ENCODE results near the gene ADPRH.

DNA sequence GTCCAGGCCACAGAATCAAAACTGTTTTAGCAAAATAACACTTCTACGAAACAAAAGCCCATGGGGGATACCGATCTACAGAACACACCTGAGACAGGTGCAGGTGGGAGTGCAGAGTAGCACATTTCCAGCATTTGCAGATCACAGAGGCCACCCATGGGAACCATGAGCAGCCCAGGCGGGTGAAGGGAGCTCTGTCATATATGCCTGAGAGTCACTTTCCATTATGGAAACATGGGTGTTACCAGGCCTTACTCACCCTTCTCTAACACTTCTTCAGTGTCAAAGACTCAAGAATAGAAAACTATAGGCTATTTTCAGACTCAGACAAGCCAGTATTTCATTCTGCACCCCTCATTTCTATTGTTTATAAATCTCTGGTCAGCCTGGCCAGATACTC is 21.9 kb downstream of the ADPRH start:
- TF ChIP-seq, protein P1, sequence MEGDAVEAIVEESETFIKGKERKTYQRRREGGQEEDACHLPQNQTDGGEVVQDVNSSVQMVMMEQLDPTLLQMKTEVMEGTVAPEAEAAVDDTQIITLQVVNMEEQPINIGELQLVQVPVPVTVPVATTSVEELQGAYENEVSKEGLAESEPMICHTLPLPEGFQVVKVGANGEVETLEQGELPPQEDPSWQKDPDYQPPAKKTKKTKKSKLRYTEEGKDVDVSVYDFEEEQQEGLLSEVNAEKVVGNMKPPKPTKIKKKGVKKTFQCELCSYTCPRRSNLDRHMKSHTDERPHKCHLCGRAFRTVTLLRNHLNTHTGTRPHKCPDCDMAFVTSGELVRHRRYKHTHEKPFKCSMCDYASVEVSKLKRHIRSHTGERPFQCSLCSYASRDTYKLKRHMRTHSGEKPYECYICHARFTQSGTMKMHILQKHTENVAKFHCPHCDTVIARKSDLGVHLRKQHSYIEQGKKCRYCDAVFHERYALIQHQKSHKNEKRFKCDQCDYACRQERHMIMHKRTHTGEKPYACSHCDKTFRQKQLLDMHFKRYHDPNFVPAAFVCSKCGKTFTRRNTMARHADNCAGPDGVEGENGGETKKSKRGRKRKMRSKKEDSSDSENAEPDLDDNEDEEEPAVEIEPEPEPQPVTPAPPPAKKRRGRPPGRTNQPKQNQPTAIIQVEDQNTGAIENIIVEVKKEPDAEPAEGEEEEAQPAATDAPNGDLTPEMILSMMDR (IDR thresholded peaks at IDR 0.05) = no peak
- TF ChIP-seq EZH2 (IDR thresholded peaks at IDR 0.05) = no peak

All from neural progenitor cell (in vitro differentiated cells).